ENCODE measurements around the gene ELFN1.

ELFN1 gene

GRCh38 chr7:1675673-1676549 lies 5.8 kb downstream of the ELFN1 start:
- Histone ChIP-seq H3K27ac (replicated peaks) (no peak overlapping the region), H3K27me3 (ENCODE audit: insufficient read depth, poor library complexity, severe bottlenecking) (peaks cover 10% of the 10 kb centered on the region), H3K4me3 (replicated peaks; ENCODE audit: insufficient read depth, low read length) (no peak overlapping the region)
- TF ChIP-seq SPI1 (IDR thresholded peaks at IDR 0.05; ENCODE audit: borderline replicate concordance, low read depth) = no peak
- no peak for TF ChIP-seq CTCF (IDR thresholded peaks at IDR 0.05; ENCODE audit: insufficient read depth, low read length)
- TF ChIP-seq GABPA (IDR thresholded peaks at IDR 0.05; ENCODE audit: low read depth) = no peak
- TF ChIP-seq POLR2AphosphoS5 (IDR thresholded peaks at IDR 0.05; ENCODE audit: low read depth) = no peak
- no peak for TF ChIP-seq REST (IDR thresholded peaks at IDR 0.05; ENCODE audit: insufficient replicate concordance, low read depth)
- no peak for DNase-seq (ENCODE audit: low read depth in 1 of 2, low spot score in 1 of 2)

- no peak for TF ChIP-seq REST (IDR thresholded peaks at IDR 0.05; ENCODE audit: insufficient replicate concordance, low read depth)
- TF ChIP-seq SPI1 (IDR thresholded peaks at IDR 0.05; ENCODE audit: borderline replicate concordance, low read depth) = no peak
- TF ChIP-seq POLR2AphosphoS5 (IDR thresholded peaks at IDR 0.05; ENCODE audit: low read depth) = no peak
- H3K27ac ChIP-seq (replicated peaks) = no peak overlapping the region
- peaks cover 3% of the 10 kb centered on the region for H3K27me3 ChIP-seq (ENCODE audit: insufficient read depth, poor library complexity, severe bottlenecking)
- no peak overlapping the region for H3K4me3 ChIP-seq (replicated peaks; ENCODE audit: insufficient read depth, low read length)
- no peak for DNase-seq (ENCODE audit: low read depth in 1 of 2, low spot score in 1 of 2)
These were observed 6.5 kb downstream of the ELFN1 start for GRCh38 chr7:1676550-1677078.

GRCh38 chr7:1677206-1678080 lies 7.4 kb downstream of the ELFN1 start:
- H3K4me3 ChIP-seq (replicated peaks; ENCODE audit: insufficient read depth, low read length) = no peak overlapping the region
- no peaks in the 10 kb centered on the region for H3K27me3 ChIP-seq (ENCODE audit: insufficient read depth, poor library complexity, severe bottlenecking)
- TF ChIP-seq SPI1 (IDR thresholded peaks at IDR 0.05; ENCODE audit: borderline replicate concordance, low read depth) (no peak), REST (IDR thresholded peaks at IDR 0.05; ENCODE audit: insufficient replicate concordance, low read depth) (no peak), CTCF (IDR thresholded peaks at IDR 0.05; ENCODE audit: insufficient read depth, low read length) (no peak), POLR2AphosphoS5 (IDR thresholded peaks at IDR 0.05; ENCODE audit: low read depth) (no peak), GABPA (IDR thresholded peaks at IDR 0.05; ENCODE audit: low read depth) (no peak)
- H3K27ac ChIP-seq (replicated peaks) = no peak overlapping the region
- DNase-seq (ENCODE audit: low read depth in 1 of 2, low spot score in 1 of 2) = no peak
